HEK293 (cell line): ENCODE measurements around the gene TCF3.
A peak's percentile ranks its signal among the peaks of the same experiment; 100 is the strongest.

ENCODE experiments used
- CTCF ChIP-seq: fragments of 450-650 bp; formaldehyde crosslinking; IDR thresholded peaks from 2 replicates; pipeline ENCODE4 v1.5.1; 2016; ENCODE audit warnings: missing biosample characterization, missing genetic modification characterization
- EGR2 ChIP-seq: fragments of 450-650 bp; formaldehyde crosslinking; IDR thresholded peaks from 2 replicates; pipeline ENCODE4 v1.5.1; 2016; ENCODE audit warnings: low read depth, missing biosample characterization, missing genetic modification characterization
- HIC1 ChIP-seq: fragments of 450-650 bp; formaldehyde crosslinking; IDR thresholded peaks from 2 replicates; pipeline ENCODE4 v1.5.1; 2016; ENCODE audit warnings: missing biosample characterization, missing genetic modification characterization
- ZNF530 ChIP-seq: fragments of 450-650 bp; formaldehyde crosslinking; IDR thresholded peaks from 2 replicates; pipeline ENCODE4 v1.5.1; 2016; ENCODE audit warnings: low read depth, missing biosample characterization, missing genetic modification characterization
- ZNF776 ChIP-seq: fragments of 450-650 bp; formaldehyde crosslinking; IDR thresholded peaks from 2 replicates; pipeline ENCODE4 v1.5.0; 2017; ENCODE audit warnings: missing biosample characterization, missing genetic modification characterization, borderline replicate concordance

GRCh38 chr19:1668486-1669270, 16.3 kb upstream of the TCF3 start:
- no peak for TF ChIP-seq CTCF (tag by site-specific recombination)
- TF ChIP-seq ZNF530 (tag by site-specific recombination): no peak
- no peak for TF ChIP-seq ZNF776 (tag by site-specific recombination)
- TF ChIP-seq EGR2 (tag by site-specific recombination): 0 out of 2 replicates have a peak, but pooled peaks have one; percentile 8
- TF ChIP-seq HIC1: no peak
